GM10266 (cell line): ENCODE data around the gene PTPRE.

Source experiments
- DNase-seq: peaks from one replicate; pipeline ENCODE4 v3.0.0; 2012; ENCODE audit errors: extremely low spot score
- CTCF ChIP-seq: IDR thresholded peaks from 2 replicates; pipeline ENCODE4 v1.5.1; 2012; ENCODE audit warnings: mild to moderate bottlenecking, low read depth; ENCODE audit not compliant: control insufficient read depth, insufficient read depth; ENCODE audit errors: missing control alignments

The PTPRE gene

GRCh38 chr10:128072046-128072445 is 165.1 kb downstream of the PTPRE start:
- TF ChIP-seq CTCF: no peak
- DNase-seq: no peak

- TF ChIP-seq CTCF: no peak
- DNase-seq: no peak
Observed at GRCh38 chr10:128072941-128073645, 166.2 kb downstream of the PTPRE start.

- DNase-seq: no peak
- TF ChIP-seq CTCF: no peak
Observed at GRCh38 chr10:128073890-128074289, 167.0 kb downstream of the PTPRE start.

- no peak for TF ChIP-seq CTCF
- no peak for DNase-seq
Observed at GRCh38 chr10:128074589-128074988, 167.7 kb downstream of the PTPRE start.

GRCh38 chr10:128077155-128077875 is 170.4 kb downstream of the PTPRE start:
- no peak for DNase-seq
- no peak for TF ChIP-seq CTCF

GRCh38 chr10:128078136-128078969 is 171.4 kb downstream of the PTPRE start:
- DNase-seq: peak; percentile 62
- TF ChIP-seq CTCF: peak; percentile 83
